Measurements from ENCODE around the gene PSEN2. TPM values are rescaled to one million over a fixed set of nuclear protein-coding genes. Genes with fewer than 3 reads are reported as not detected.

The PSEN2 gene
- total RNA-seq, 2 experiments from 2014 or later, result 0.48 to 1.7 TPM

DNA sequence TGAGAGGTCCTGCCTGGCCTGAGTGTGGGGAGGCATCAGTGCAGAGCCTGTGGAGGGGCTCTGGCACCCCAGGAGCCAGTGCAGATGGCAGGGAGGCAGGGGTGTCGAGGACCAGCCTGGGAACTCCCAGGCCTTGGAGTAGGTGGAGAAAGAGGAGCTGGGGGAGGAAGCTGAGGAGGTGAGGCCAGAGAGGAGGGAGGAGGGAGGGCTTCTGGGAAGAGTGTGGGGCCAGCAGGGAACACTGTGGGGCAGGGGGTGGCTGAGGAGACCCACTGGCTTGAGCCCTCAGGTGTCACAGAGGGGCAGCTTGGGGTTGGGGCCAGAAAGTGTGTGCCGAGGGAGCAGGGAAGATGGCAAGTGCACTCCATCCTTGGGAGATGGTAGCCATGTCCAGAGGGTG, 73.5 kb downstream of the PSEN2 start:
- Histone ChIP-seq H3K9me3 (ENCODE audit: low read length) (no peaks in the 10 kb centered on the region), H3K27ac (ENCODE audit: low read depth, low read length, poor library complexity, severe bottlenecking) (no peak overlapping the region), H3K79me2 (ENCODE audit: insufficient read depth, low read depth, low read length) (no peaks in the 10 kb centered on the region), H3K4me3 (ENCODE audit: low read depth, low read length, poor library complexity, severe bottlenecking) (no peak overlapping the region), H2AFZ (ENCODE audit: low read length) (no peak overlapping the region), H3K4me2 (ENCODE audit: low read length) (no peak overlapping the region), H4K20me1 (ENCODE audit: insufficient read depth, low read length) (no peaks in the 10 kb centered on the region; the same call in 1 of the 2 replicates), H3K36me3 (ENCODE audit: insufficient read depth, low read length) (no peaks in the 10 kb centered on the region), H3K4me1 (ENCODE audit: insufficient read depth, low read length, poor library complexity, severe bottlenecking) (peaks cover 16% of the 10 kb centered on the region), H3K9me2 (ENCODE audit: insufficient read depth, low read length) (no peaks in the 10 kb centered on the region)
- BruUV-seq (replicated peaks), result no TSS peak
- TF ChIP-seq, protein P1, sequence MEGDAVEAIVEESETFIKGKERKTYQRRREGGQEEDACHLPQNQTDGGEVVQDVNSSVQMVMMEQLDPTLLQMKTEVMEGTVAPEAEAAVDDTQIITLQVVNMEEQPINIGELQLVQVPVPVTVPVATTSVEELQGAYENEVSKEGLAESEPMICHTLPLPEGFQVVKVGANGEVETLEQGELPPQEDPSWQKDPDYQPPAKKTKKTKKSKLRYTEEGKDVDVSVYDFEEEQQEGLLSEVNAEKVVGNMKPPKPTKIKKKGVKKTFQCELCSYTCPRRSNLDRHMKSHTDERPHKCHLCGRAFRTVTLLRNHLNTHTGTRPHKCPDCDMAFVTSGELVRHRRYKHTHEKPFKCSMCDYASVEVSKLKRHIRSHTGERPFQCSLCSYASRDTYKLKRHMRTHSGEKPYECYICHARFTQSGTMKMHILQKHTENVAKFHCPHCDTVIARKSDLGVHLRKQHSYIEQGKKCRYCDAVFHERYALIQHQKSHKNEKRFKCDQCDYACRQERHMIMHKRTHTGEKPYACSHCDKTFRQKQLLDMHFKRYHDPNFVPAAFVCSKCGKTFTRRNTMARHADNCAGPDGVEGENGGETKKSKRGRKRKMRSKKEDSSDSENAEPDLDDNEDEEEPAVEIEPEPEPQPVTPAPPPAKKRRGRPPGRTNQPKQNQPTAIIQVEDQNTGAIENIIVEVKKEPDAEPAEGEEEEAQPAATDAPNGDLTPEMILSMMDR (conservative IDR thresholded peaks at IDR 0.05; ENCODE audit: low read length), result no peak
- ChIA-PET CTCF (ENCODE audit: unreplicated experiment) (no interaction called here), POLR2A (no interaction called here)
- intact Hi-C loops (cut with micrococcal nuclease; ENCODE audit: unreplicated experiment), result loop anchor here (5.0 kb wide), 1 partner anchor 312 kb away; no protein-coding TSS in a partner anchor
- no peak for DNase-seq (ENCODE audit: low spot score)

DNA sequence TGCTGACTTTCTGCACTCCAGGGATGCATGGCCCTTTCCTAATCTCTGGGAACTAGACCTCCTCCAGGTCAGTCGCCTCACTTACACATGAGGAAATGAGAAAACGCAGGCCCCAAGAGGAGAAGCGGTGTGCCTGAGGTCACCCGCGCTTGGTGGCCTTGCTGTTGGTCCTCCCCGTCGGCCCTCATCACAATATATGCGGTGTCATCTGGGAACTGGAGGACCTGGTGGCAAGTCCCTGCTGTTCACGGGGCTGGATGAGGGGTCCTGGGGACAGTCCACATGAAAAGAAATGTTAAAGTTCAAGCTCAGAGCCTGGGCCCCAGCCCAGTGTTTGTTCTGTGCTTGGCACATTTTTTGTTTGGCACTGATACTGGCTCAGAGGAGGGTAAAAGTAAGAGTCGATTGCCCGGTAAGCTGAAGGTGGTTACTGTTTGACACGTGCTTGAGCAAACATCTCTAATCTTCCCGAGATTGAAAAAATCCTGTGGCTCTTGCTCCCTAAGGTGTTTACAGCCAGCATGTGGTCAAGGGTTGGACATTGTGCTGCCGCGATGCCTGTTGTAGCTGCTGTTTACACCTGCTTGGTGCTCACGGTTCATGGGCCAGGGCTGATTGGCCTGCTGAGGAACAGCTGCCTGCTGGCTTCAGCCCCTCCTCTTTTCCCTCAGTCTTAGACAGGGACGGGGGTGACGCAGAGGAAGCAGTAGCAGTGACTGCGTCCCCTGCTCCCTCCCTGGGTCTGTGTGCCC, 74.9 kb downstream of the PSEN2 start:
- Histone ChIP-seq H3K4me3 (ENCODE audit: low read depth, low read length, poor library complexity, severe bottlenecking) (no peak overlapping the region), H3K4me1 (ENCODE audit: insufficient read depth, low read length, poor library complexity, severe bottlenecking) (peaks cover 12% of the 10 kb centered on the region), H4K20me1 (ENCODE audit: insufficient read depth, low read length) (no peaks in the 10 kb centered on the region; the same call in 1 of the 2 replicates), H3K9me3 (ENCODE audit: low read length) (no peaks in the 10 kb centered on the region), H3K79me2 (ENCODE audit: insufficient read depth, low read depth, low read length) (no peaks in the 10 kb centered on the region), H3K27ac (ENCODE audit: low read depth, low read length, poor library complexity, severe bottlenecking) (no peak overlapping the region), H3K36me3 (ENCODE audit: insufficient read depth, low read length) (no peaks in the 10 kb centered on the region), H2AFZ (ENCODE audit: low read length) (no peak overlapping the region), H3K4me2 (ENCODE audit: low read length) (no peak overlapping the region), H3K9me2 (ENCODE audit: insufficient read depth, low read length) (no peaks in the 10 kb centered on the region)
- ChIA-PET CTCF (ENCODE audit: unreplicated experiment) (interaction anchor here (0.6 kb wide), 1 partner anchor 309 kb away, joined by 3 read pairs; no protein-coding TSS in a partner anchor), POLR2A (interaction anchor here (0.5 kb wide), 1 partner anchor 97 kb away, joined by 5 read pairs; no protein-coding TSS in a partner anchor)
- intact Hi-C loops (cut with micrococcal nuclease; ENCODE audit: unreplicated experiment), result no loop called here
- DNase-seq (ENCODE audit: low spot score), result no peak
- TF ChIP-seq, protein P1 (conservative IDR thresholded peaks at IDR 0.05; ENCODE audit: low read length), result no peak
- TF ChIP-seq EZH2phosphoT487 (IDR thresholded peaks at IDR 0.05; ENCODE audit: borderline replicate concordance, low read depth, low read length), result no peak
- no TSS peak for BruUV-seq (replicated peaks)

Other genes starting within 250 kb of the PSEN2 start
- gene ITPKB, start 131.3 kb upstream of the PSEN2 start, total RNA-seq (2014; rRNA removed; shearing (Covaris generic)), result 17.8 and 20.5 TPM in 2 replicates
- 33.3 and 33.4 TPM in 2 replicates for gene ITPKB, start 131.3 kb upstream of the PSEN2 start, total RNA-seq (2022)
- gene COQ8A, start 69.7 kb downstream of the PSEN2 start, total RNA-seq (2014; rRNA removed; shearing (Covaris generic)), result 14.2 and 19.4 TPM in 2 replicates
- gene COQ8A, start 69.7 kb downstream of the PSEN2 start, total RNA-seq (2022), result 19.6 and 22.7 TPM in 2 replicates